Erythroblast (primary cell): ENCODE data around the gene ZPR1.
"Not testable (repeated sequence)": the region's sequence is repeated elsewhere in the genome, so short reads cannot be mapped to it uniquely, and the experiment has no call there.

ENCODE experiments used
- GATA1 ChIP-seq: IDR thresholded peaks from 2 replicates; pipeline ENCODE4 v1.6.1; 2011; ENCODE audit warnings: low read depth, mild to moderate bottlenecking, control low read depth, low read length, moderate library complexity
- POLR2A ChIP-seq: IDR thresholded peaks from 2 replicates; pipeline ENCODE4 v1.6.1; 2011; ENCODE audit warnings: mild to moderate bottlenecking, low read length

GRCh38 chr11:116801662-116802061 is 13.8 kb upstream of the ZPR1 start:
- TF ChIP-seq POLR2A, GATA1: not testable (repeated sequence)
